Astrocyte of the spinal cord (primary cell): ENCODE results near the gene TMEM63C.

Experiments used
- DNase-seq: peaks from one replicate; pipeline ENCODE4 v3.0.0; 2011; ENCODE audit warnings: low read depth, low spot score
- H3K4me3 ChIP-seq: 2 replicates; pipeline ENCODE4 v1.5.1; 2011; ENCODE audit warnings: low read depth, mild to moderate bottlenecking, low read length, moderate library complexity
- CTCF ChIP-seq: IDR thresholded peaks from 2 replicates; pipeline ENCODE4 v1.5.1; 2012; ENCODE audit warnings: low read depth, mild to moderate bottlenecking, low read length, inconsistent platforms
- in situ Hi-C: cut with HindIII; loops from 2 replicates; pipeline ENCODE4 v1.10.0; 2017; ENCODE audit warnings: low sequenced_read_pairs

TMEM63C gene

GRCh38 chr14:77155083-77155482, 26.5 kb upstream of the TMEM63C start:
- in situ Hi-C loops = no loop called here
- no peak for TF ChIP-seq CTCF
- DNase-seq = no peak
- no peak overlapping the region for H3K4me3 ChIP-seq

GRCh38 chr14:77157740-77158139, 23.9 kb upstream of the TMEM63C start:
- H3K4me3 ChIP-seq = no peak overlapping the region

GRCh38 chr14:77158175-77158881, 23.3 kb upstream of the TMEM63C start:
- no peak for TF ChIP-seq CTCF
- in situ Hi-C loops = no loop called here
- H3K4me3 ChIP-seq = no peak overlapping the region
- peak; percentile 47 for DNase-seq

More at GRCh38 chr14:77157740-77158139, 23.9 kb upstream of the TMEM63C start:
- no peak for TF ChIP-seq CTCF
- DNase-seq = no peak
- in situ Hi-C loops = no loop called here

- in situ Hi-C loops = no loop called here
- no peak for TF ChIP-seq CTCF
These were observed 22.7 kb upstream of the TMEM63C start for GRCh38 chr14:77158882-77159255.

GRCh38 chr14:77161011-77161410, 20.6 kb upstream of the TMEM63C start:
- no peak overlapping the region for H3K4me3 ChIP-seq
- no peak for TF ChIP-seq CTCF
- in situ Hi-C loops = no loop called here
- no peak for DNase-seq

More at GRCh38 chr14:77158882-77159255, 22.7 kb upstream of the TMEM63C start:
- DNase-seq = no peak
- H3K4me3 ChIP-seq = no peak overlapping the region

GRCh38 chr14:77170045-77170444, 11.6 kb upstream of the TMEM63C start:
- no peak for DNase-seq
- H3K4me3 ChIP-seq = no peak overlapping the region
- TF ChIP-seq CTCF = no peak
- in situ Hi-C loops = no loop called here
